SIG-M5 treated with dmso at 0.1 percent for 504 hours (cell line): ENCODE data around the gene PDE1A.

Source experiments
- DNase-seq: peaks from one replicate; lab custom pipeline; 2025; ENCODE audit not compliant: unreplicated experiment; lab: John Stamatoyannopoulos, UW

Gene PDE1A

GRCh38 chr2:182144041-182144775 lies 282.6 kb downstream of the PDE1A start:
- DNase-seq = no peak

GRCh38 chr2:182142062-182142461 lies 284.8 kb downstream of the PDE1A start:
- DNase-seq = no peak

DNA sequence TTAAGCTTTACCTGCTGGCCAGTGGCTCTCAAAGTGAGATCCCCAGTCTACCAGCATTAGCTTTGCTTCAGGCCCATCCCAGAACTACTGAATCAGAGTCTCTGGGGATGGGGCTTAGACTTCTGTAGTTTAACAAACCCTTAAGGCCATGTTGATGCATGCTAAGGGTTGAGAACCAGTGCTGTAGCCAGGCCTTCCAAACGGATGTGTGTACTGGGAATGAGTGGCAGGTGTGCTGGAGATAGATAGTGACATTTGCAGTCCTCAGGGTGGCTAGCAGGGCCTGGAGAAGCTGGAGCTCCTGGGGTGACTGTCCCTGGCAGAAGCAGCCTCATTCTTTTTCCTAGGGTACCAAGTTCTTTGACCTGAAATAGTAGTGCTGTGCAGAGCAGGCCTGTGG lies 292.6 kb downstream of the PDE1A start:
- no peak for DNase-seq

GRCh38 chr2:182133195-182133891 lies 293.5 kb downstream of the PDE1A start:
- no peak for DNase-seq

GRCh38 chr2:182132605-182133004 lies 294.2 kb downstream of the PDE1A start:
- DNase-seq = no peak

DNA sequence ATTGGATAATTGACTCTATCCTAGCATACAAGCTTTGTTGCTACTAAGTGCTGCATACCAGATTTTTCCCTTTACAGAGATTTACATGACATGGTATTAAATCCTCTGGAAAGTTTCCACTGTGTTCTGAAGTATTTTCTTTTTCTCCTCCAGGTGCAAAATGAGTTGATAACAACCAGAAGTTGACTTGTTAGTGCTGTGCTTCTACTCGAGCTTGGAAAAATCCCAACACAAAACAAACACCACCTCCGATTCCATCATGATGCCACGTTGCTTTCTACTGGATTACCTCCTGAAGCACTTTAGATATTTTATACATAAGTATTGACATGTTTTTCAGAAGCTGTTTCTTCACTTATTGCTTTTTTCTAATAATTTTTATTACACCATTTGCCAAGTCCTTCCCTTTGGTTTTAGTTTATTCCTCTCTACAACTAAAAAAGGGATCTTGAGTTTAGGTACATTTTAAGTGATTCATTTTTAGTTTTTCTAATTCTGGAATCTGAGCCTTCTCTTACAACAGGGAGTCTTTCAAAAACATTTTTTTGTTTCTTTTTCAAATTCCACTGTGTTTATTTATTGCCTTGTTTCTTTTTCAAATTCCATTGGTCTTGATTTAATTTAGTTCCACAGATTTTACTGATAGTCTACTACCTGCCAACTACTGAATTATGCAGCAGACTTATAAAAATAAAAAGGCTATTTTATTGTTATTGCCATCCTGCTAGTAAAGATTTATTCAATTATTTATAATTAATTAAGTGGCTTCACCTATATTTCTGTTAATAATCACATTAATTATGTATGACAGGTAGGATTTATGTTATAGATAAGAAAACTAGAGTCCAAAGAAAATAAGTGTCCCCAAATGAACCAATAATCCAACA lies 297.8 kb downstream of the PDE1A start:
- DNase-seq = no peak

- no peak for DNase-seq
Observed at GRCh38 chr2:182117196-182117595, 309.6 kb downstream of the PDE1A start.

GRCh38 chr2:182116774-182117173 lies 310.1 kb downstream of the PDE1A start:
- no peak for DNase-seq

- DNase-seq = no peak
Observed at GRCh38 chr2:182115258-182115657, 311.6 kb downstream of the PDE1A start.

- no peak for DNase-seq
Observed at GRCh38 chr2:182113334-182113733, 313.5 kb downstream of the PDE1A start.

GRCh38 chr2:182110347-182110746 lies 316.5 kb downstream of the PDE1A start:
- no peak for DNase-seq

- DNase-seq = no peak
Observed at GRCh38 chr2:182103526-182103925, 323.3 kb downstream of the PDE1A start.

GRCh38 chr2:182101263-182101662 lies 325.6 kb downstream of the PDE1A start:
- DNase-seq = peak; percentile 50

GRCh38 chr2:182098648-182099047 lies 328.2 kb downstream of the PDE1A start:
- DNase-seq = no peak

DNA sequence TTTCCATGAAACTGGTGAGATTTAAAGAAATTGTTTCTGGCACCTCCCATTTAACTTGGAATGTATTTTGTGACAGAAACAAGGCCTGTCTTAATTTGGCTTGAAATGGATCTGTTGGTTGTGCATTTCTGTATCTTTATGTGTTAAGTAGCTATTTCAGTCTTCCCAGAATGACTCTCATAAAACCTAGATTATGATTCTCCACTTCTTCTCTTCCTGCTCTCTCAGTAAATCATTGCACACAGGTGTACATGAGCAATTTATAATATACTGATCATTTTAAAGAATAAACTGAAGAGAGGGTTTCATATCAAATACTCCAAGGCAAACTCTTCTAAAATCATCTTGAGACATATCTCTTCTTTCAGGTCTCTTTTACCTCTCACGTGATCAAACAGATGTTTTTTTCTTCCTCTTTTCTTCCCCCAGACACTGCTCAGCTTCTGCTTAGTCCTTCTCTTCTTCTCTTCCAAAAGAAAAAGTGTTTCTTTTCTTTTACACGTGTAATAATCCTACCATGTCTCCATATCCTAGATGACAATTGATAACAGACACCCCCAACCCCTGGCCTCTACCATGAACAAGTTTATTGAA lies 329.2 kb downstream of the PDE1A start:
- DNase-seq = peak; percentile 10

DNA sequence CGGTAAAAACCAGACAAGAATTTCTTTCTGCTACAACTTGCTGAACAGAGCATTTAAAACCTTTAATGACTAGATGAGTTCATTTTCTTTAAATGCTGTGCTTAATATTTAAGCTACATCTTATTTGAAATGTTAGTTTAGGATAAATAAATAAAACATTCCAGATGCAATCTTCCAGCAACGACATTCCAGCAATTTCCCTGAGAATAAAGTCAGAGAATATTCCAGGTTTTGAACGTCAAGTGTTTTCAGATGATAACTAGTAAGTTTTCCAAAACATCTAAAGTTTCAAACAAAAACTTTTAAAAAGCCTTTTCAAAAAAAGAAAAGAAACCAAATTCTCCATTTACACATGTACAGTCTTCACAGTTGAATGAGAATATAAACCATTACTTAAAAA lies 336.4 kb downstream of the PDE1A start:
- no peak for DNase-seq
